H1 (cell line): ENCODE results near the gene OTX2. TPM values are rescaled to one million over a fixed set of nuclear protein-coding genes. Genes with fewer than 3 reads are reported as not detected.

Source experiments
- CTCF ChIA-PET: fragments of 300-600 bp; sonication (Branson Sonifier 250); formaldehyde crosslinking; loops from one replicate; lab custom pipeline; 2021; ENCODE audit not compliant: partially characterized antibody; lab: Charles Lee
- POLR2A ChIA-PET: fragments of 300-600 bp; sonication (Branson Sonifier 250); formaldehyde crosslinking; loops from one replicate; lab custom pipeline; 2021; ENCODE audit warnings: inconsistent platforms; ENCODE audit not compliant: partially characterized antibody; lab: Charles Lee
- DNase-seq, 2 experiments: peaks; one replicate each; pipeline versions ENCODE4 v3.0.0 to v3.0.0-alpha.2; 2010 to 2022; ENCODE audit warnings: low spot score in 2 of 2, low read depth in 1 of 2, mixed read lengths in 1 of 2
- FAIRE-seq: peaks from 2 replicates; lab custom pipeline; 2011; peaks lifted over from hg19 to GRCh38; lab: Jason Lieb, UNC
- H2AFZ ChIP-seq: 2 replicates; pipeline ENCODE4 v1.8.1; 2012; ENCODE audit warnings: low read length, inconsistent platforms
- H2AK5ac ChIP-seq: 2 replicates; pipeline ENCODE4 v1.6.1; 2013; ENCODE audit warnings: low read depth, low read length
- H2BK120ac ChIP-seq: replicated peaks from 2 replicates; pipeline ENCODE3; 2013; ENCODE audit warnings: low read depth, low read length, inconsistent platforms
- H2BK12ac ChIP-seq: 2 replicates; pipeline ENCODE4 v1.6.1; 2013; ENCODE audit warnings: low read depth, low read length
- H2BK15ac ChIP-seq: 2 replicates; pipeline ENCODE4 v1.6.1; 2013; ENCODE audit warnings: low read length
- H2BK20ac ChIP-seq: 2 replicates; pipeline ENCODE4 v1.6.1; 2013; ENCODE audit warnings: low read length
- H2BK5ac ChIP-seq: 2 replicates; pipeline ENCODE4 v1.6.1; 2013; ENCODE audit warnings: low read depth, low read length
- H3K14ac ChIP-seq: 2 replicates; pipeline ENCODE4 v1.6.1; 2013; ENCODE audit warnings: inconsistent platforms; ENCODE audit not compliant: insufficient read length
- H3K18ac ChIP-seq: 2 replicates; pipeline ENCODE4 v1.6.1; 2013; ENCODE audit warnings: low read length; ENCODE audit errors: extremely low read depth
- H3K23ac ChIP-seq: 2 replicates; pipeline ENCODE4 v1.6.1; 2013; ENCODE audit warnings: inconsistent platforms; ENCODE audit not compliant: insufficient read length
- H3K23me2 ChIP-seq: 2 replicates; pipeline ENCODE4 v1.6.1; 2013; ENCODE audit warnings: low read depth, low read length
- H3K27ac ChIP-seq: 2 replicates; pipeline ENCODE4 v1.6.1; 2011; ENCODE audit warnings: low read depth, low read length, inconsistent platforms
- H3K27me3 ChIP-seq, 4 experiments: replicated peaks in 1 of 4; 1 replicate in 1 of 4; 2 replicates in 3 of 4; pipeline versions ENCODE4 v1.6.1 to v1.8.1; 2011 to 2013; ENCODE audit warnings: low read length in 3 of 4, mild to moderate bottlenecking in 3 of 4, inconsistent platforms in 2 of 4, mixed read lengths in 2 of 4, moderate library complexity in 1 of 4; ENCODE audit not compliant: control insufficient read depth in 3 of 4, insufficient read depth in 3 of 4; ENCODE audit errors: extremely low read depth in 1 of 4
- H3K36me3 ChIP-seq, 4 experiments: 2 replicates each; pipeline versions ENCODE4 v1.6.1 to v1.8.1; 2011 to 2013; ENCODE audit warnings: mild to moderate bottlenecking in 4 of 4, low read length in 3 of 4, moderate library complexity in 2 of 4, control low read depth in 1 of 4, inconsistent platforms in 1 of 4; ENCODE audit not compliant: insufficient read depth in 4 of 4, control insufficient read depth in 2 of 4
- H3K4ac ChIP-seq: replicated peaks from 2 replicates; pipeline ENCODE3; 2013; ENCODE audit warnings: low read length, low read depth, mixed read lengths, inconsistent platforms; ENCODE audit not compliant: insufficient read length
- H3K4me1 ChIP-seq, 4 experiments: replicated peaks in 1 of 4; 1 replicate in 1 of 4; 2 replicates in 3 of 4; pipeline versions ENCODE4 v1.6.1 to v1.8.1; 2011 to 2013; ENCODE audit warnings: low read length in 3 of 4, inconsistent platforms in 2 of 4, mixed read lengths in 1 of 4; ENCODE audit not compliant: insufficient read depth in 4 of 4, control insufficient read depth in 3 of 4
- H3K4me2 ChIP-seq, 2 experiments: 2 replicates each; pipeline versions ENCODE4 v1.6.1 to v1.8.1; 2011 to 2013; ENCODE audit warnings: low read depth in 2 of 2, low read length in 2 of 2, control low read depth in 1 of 2, inconsistent platforms in 1 of 2, mild to moderate bottlenecking in 1 of 2; ENCODE audit not compliant: insufficient read depth in 1 of 2
- H3K4me3 ChIP-seq, 4 experiments: fragments of 200-600, 300-600 bp in 1 of 4; sonication (generic), shearing (Covaris generic), sonication (Bioruptor Twin) in 1 of 4; 2 replicates each; pipeline versions ENCODE4 v1.5.1 to v1.8.1; 2011 to 2016; ENCODE audit warnings: low read length in 4 of 4, low read depth in 3 of 4, control low read depth in 2 of 4, inconsistent platforms in 2 of 4, mild to moderate bottlenecking in 2 of 4, mixed read lengths in 1 of 4, moderate library complexity in 1 of 4; ENCODE audit not compliant: insufficient read depth in 2 of 4; ENCODE audit errors: extremely low read depth in 1 of 4
- H3K56ac ChIP-seq: replicated peaks from 2 replicates; pipeline ENCODE3; 2013; ENCODE audit warnings: low read depth, mild to moderate bottlenecking, mixed read lengths, low read length, inconsistent platforms; ENCODE audit not compliant: insufficient read length
- H3K79me1 ChIP-seq: 2 replicates; pipeline ENCODE4 v1.6.1; 2013; ENCODE audit warnings: low read depth, low read length, control low read depth
- H3K79me2 ChIP-seq, 2 experiments: 2 replicates each; pipeline versions ENCODE4 v1.6.1 to v1.8.1; 2012 to 2013; ENCODE audit warnings: low read length in 2 of 2, mild to moderate bottlenecking in 2 of 2, inconsistent platforms in 1 of 2; ENCODE audit not compliant: insufficient read depth in 2 of 2, control insufficient read depth in 1 of 2
- H3K9ac ChIP-seq, 4 experiments: replicated peaks in 1 of 4; 1 replicate in 1 of 4; 2 replicates in 3 of 4; pipeline versions ENCODE4 v1.6.1 to v1.8.1; 2011 to 2013; ENCODE audit warnings: low read depth in 3 of 4, low read length in 3 of 4, control low read depth in 2 of 4, mild to moderate bottlenecking in 2 of 4, moderate library complexity in 2 of 4, inconsistent platforms in 1 of 4; ENCODE audit errors: extremely low read depth in 1 of 4
- H3K9me3 ChIP-seq, 2 experiments: 2 replicates each; pipeline versions ENCODE4 v1.6.1 to v1.8.1; 2012 to 2013; ENCODE audit warnings: mild to moderate bottlenecking in 2 of 2, moderate library complexity in 2 of 2, control low read depth in 1 of 2, inconsistent platforms in 1 of 2, low read depth in 1 of 2, low read length in 1 of 2, mixed read lengths in 1 of 2; ENCODE audit not compliant: insufficient read depth in 2 of 2
- H4K20me1 ChIP-seq, 2 experiments: replicated peaks in 1 of 2; 2 replicates each; pipeline versions ENCODE3 to v1.8.1; 2011 to 2013; ENCODE audit warnings: inconsistent platforms in 2 of 2, low read length in 2 of 2, mild to moderate bottlenecking in 1 of 2; ENCODE audit not compliant: insufficient read depth in 2 of 2, control insufficient read depth in 1 of 2
- H4K5ac ChIP-seq: 2 replicates; pipeline ENCODE4 v1.6.1; 2013; ENCODE audit warnings: low read length, low read depth, mixed read lengths, inconsistent platforms; ENCODE audit not compliant: insufficient read length
- H4K8ac ChIP-seq: 2 replicates; pipeline ENCODE4 v1.8.0; 2013; ENCODE audit warnings: mild to moderate bottlenecking, moderate library complexity, low read length, inconsistent platforms; ENCODE audit not compliant: insufficient read depth; ENCODE audit errors: extremely low read depth
- H4K91ac ChIP-seq: replicated peaks from 2 replicates; pipeline ENCODE3; 2013; ENCODE audit warnings: low read length, mixed read lengths, inconsistent platforms; ENCODE audit not compliant: insufficient read length
- GTF2F1 ChIP-seq: IDR thresholded peaks from 2 replicates; pipeline ENCODE4 v1.6.1; 2012; ENCODE audit warnings: low read depth, low read length, improper control_type of control experiment, borderline replicate concordance
- SP2 ChIP-seq: IDR thresholded peaks from 2 replicates; pipeline ENCODE4 v1.6.1; 2012; ENCODE audit warnings: mild to moderate bottlenecking, low read length, inconsistent platforms
- YY1 ChIP-seq: IDR thresholded peaks from 2 replicates; pipeline ENCODE4 v1.6.1; 2011; ENCODE audit warnings: low read depth, mild to moderate bottlenecking, low read length
- ZNF274 ChIP-seq: IDR thresholded peaks from 2 replicates; pipeline ENCODE4 v1.7.0; 2012; ENCODE audit warnings: low read length, borderline replicate concordance; ENCODE audit errors: extremely low read depth
- WGBS, 2 experiments: shearing (Covaris generic) in 1 of 2; methylation state at CpG; one replicate each; pipeline versions ENCODE4 v1.1.6 to v1.1.7; 2013 to 2015; ENCODE audit warnings: low lambda C conversion rate in 2 of 2, mixed read lengths in 2 of 2, inconsistent platforms in 1 of 2, low coverage in 1 of 2, missing lambda C conversion rate in 1 of 2; ENCODE audit not compliant: insufficient replicate concordance in 2 of 2, insufficient coverage in 1 of 2, insufficient read length in 1 of 2; ENCODE audit errors: extremely low coverage in 1 of 2, missing lambda C conversion rate in 1 of 2; 5-methylcytosine and 5-hydroxymethylcytosine counted together
- polyA plus RNA-seq, 7 experiments: library from polyadenylated mRNA; depleted of rRNA in 3 of 7; stranded (reverse) in 5 of 7; unstranded in 2 of 7; fragments of >200 nt in 5 of 7; fragments of 200-250 nt in 2 of 7; gene quantifications; 1 replicate in 5 of 7; 2 replicates in 1 of 7; 4 replicates in 1 of 7; pipeline versions ENCODE4 v1.2.1 to v1.2.3, GENCODE V29; 2011 to 2013; ENCODE audit warnings: missing spikeins in 2 of 7, mixed read lengths in 2 of 7
- total RNA-seq: library from RNA; stranded (reverse); fragmentation: NEBNext Ultra II Directional; extraction: Animal tissue kit (Norgen Biotek cat#: 25700); gene quantifications from 2 replicates; pipeline ENCODE4 v1.2.1, GENCODE V29; 2021

OTX2 gene
- total and polyA plus RNA-seq, 2 of the 8 experiments (the other 6 are each of a cell fraction or from before 2014, with no cell fraction given) = 33.9 to 155 TPM

DNA sequence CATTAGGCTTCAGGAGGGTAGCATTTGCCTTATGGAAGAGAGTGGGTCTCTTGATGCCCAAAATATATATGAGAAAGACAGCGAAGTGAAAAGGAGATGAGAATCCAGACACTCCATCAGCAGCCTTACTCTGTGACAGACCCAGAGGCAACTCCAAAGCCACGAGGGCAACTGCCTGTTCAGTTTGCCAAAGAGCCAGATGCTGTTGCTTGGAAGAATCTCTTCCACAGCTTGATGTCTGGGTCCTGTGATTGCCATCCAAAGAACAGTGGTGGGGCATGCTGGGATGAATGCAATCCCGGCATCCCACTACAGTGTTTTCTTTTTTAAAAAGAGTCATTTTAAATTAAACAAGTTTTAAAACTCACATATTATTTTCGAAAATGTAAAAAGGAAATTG, 10.9 kb upstream of the OTX2 start:
- Histone ChIP-seq H4K5ac (no peak overlapping the region), H3K4ac (no peak overlapping the region), H3K79me1 (no peaks in the 10 kb centered on the region), H3K23me2 (peaks cover 13% of the 10 kb centered on the region), H4K20me1 (no peaks in the 10 kb centered on the region), H3K56ac (no peak overlapping the region), H3K4me1 (peaks cover 5 to 13% (median 7%) of the 10 kb centered on the region in 4 experiments; a peak in 6 of 7 replicates), H3K18ac (no peak overlapping the region), H3K4me2 (no peak overlapping the region), H2BK5ac (no peak overlapping the region), H2BK12ac (no peak overlapping the region), H2AFZ (no peak overlapping the region), H3K36me3 (no peaks in the 10 kb centered on the region; a peak in 1 of 8 replicates), H3K9me3 (no peaks in the 10 kb centered on the region), H2BK120ac (no peak overlapping the region), H3K27me3 (peaks cover 17 to 35% (median 30%) of the 10 kb centered on the region in 4 experiments), H4K91ac (no peak overlapping the region), H2BK15ac (no peak overlapping the region), H3K79me2 (no peaks in the 10 kb centered on the region), H3K27ac (no peak overlapping the region), H2BK20ac (peak overlapping the region; percentile 38; the same call in 1 of the 2 replicates), H3K4me3 (no peak overlapping the region), H3K23ac (no peak overlapping the region), H3K14ac (no peak overlapping the region), H4K8ac (no peak overlapping the region), H2AK5ac (no peak overlapping the region), H3K9ac (no peak overlapping the region)
- CTCF ChIA-PET = no interaction called here
- DNase-seq (no peak), FAIRE-seq (peak; percentile 28)
- POLR2A ChIA-PET = interaction anchor here (0.6 to 0.9 kb wide), 2 partner anchors 12 to 27 kb away, joined by 3 read pairs; no protein-coding TSS in a partner anchor
- 80% methylated on average over 4 of the region's 4 CpGs; no CpG with 5 or more reads in 1 of the 2 experiments for WGBS, 2 experiments
- TF ChIP-seq YY1 = no peak
- no peak for TF ChIP-seq GTF2F1
- no peak for TF ChIP-seq SP2
- TF ChIP-seq ZNF274 = no peak
